Loucy (cell line): ENCODE results near the gene SIM2.

Source experiments
- EZH2phosphoT487 ChIP-seq: fragments of 200-600 bp; IDR thresholded peaks from 2 replicates; pipeline ENCODE4 v1.6.1; 2018; ENCODE audit warnings: antibody characterized with exemption, mild to moderate bottlenecking, moderate library complexity, borderline replicate concordance
- TF ChIP-seq, protein P1 (sequence below): fragments of 200-600 bp; sonication (generic); conservative IDR thresholded peaks from 2 replicates; pipeline ENCODE4 v1.5.1; 2014; ENCODE audit warnings: mild to moderate bottlenecking, antibody characterized with exemption, low read length

DNA sequence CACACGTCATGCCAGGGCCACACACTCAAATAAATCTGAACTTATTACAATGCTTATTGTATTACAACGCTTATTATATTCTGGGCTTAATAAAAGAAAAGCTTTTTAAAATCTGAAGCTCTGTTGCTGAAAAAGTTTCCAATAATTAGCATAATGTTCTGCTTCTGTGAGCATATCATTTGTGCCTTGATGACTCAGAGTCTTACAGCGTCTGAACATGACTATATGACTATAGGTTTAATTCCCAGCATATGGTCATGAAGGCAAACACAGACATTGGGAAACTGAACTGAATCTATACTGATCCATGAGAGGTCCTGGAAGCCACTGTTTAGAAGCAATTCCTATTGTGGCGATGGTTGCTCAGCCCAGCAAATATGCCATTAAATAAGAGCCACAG, 66.3 kb downstream of the SIM2 start:
- TF ChIP-seq, protein P1, sequence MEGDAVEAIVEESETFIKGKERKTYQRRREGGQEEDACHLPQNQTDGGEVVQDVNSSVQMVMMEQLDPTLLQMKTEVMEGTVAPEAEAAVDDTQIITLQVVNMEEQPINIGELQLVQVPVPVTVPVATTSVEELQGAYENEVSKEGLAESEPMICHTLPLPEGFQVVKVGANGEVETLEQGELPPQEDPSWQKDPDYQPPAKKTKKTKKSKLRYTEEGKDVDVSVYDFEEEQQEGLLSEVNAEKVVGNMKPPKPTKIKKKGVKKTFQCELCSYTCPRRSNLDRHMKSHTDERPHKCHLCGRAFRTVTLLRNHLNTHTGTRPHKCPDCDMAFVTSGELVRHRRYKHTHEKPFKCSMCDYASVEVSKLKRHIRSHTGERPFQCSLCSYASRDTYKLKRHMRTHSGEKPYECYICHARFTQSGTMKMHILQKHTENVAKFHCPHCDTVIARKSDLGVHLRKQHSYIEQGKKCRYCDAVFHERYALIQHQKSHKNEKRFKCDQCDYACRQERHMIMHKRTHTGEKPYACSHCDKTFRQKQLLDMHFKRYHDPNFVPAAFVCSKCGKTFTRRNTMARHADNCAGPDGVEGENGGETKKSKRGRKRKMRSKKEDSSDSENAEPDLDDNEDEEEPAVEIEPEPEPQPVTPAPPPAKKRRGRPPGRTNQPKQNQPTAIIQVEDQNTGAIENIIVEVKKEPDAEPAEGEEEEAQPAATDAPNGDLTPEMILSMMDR, result no peak
- no peak for TF ChIP-seq EZH2phosphoT487
